HG02759 (cell line): Measurements from ENCODE around the gene STARD4.

ENCODE experiments used
- ATAC-seq: cut with Tn5 transposase; IDR thresholded peaks from one replicate; pipeline ENCODE4 v1.9.1; 2021; ENCODE audit warnings: mild to moderate bottlenecking, moderate library complexity; ENCODE audit not compliant: unreplicated experiment

STARD4 gene

DNA sequence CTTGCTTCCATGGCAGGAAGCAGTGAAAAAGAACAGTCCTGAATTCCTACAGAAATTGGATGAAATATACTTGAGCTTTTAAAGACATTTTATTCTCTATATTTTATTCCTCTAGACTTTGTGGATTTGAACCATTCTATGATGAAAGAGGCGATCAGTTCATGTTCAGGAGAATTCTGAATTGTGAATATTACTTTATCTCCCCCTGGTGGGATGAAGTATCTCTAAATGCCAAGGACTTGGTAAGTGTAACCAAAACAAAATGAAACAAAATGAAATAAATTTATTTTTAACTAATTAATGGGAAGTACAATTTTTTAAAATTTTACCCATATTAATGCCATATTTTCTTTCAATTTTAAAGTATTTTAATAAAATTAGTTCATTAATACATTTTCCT, 34.1 kb downstream of the STARD4 start:
- ATAC-seq, result no peak

- peak; percentile 74 for ATAC-seq
Observed at GRCh38 chr5:111472579-111472978, 39.8 kb downstream of the STARD4 start.

DNA sequence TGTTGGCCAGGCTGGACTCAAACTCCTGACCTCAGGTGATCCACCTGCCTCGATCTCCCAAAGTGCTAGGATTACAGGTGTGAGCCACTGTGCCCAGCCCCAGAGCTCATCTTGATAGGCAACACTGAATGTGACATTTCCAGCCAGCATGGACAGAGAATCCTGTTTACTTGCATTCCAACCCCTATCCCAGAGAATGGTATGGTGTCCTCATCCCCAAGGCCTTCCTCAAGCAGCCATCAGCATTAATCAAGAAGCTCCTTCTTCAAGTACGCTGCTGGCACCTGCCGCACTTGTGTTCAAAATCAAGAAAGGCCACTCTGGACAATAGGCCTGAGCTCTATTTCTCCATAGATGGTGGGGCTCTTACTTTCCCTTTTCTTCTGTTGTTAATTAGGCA, 40.2 kb downstream of the STARD4 start:
- peak; percentile 16 for ATAC-seq

DNA sequence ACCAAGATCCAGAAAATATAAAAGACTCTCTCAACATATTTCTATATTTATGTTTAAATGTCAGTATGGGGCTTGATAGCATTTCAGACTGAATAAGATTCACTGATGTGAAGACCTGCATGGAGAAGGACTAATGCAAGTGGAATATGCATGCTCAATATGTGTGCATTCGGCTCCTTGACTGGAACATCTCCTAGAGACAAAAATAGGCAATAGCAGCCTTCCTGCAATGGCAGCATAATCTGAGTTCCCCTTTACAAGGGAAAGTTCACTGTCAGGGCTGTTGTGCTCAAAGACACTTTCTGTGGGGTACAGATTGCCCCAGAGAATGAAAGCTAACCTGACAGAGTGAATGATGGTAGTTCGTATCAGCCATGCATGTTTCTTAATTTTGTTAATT, 42.4 kb downstream of the STARD4 start:
- ATAC-seq, result no peak

DNA sequence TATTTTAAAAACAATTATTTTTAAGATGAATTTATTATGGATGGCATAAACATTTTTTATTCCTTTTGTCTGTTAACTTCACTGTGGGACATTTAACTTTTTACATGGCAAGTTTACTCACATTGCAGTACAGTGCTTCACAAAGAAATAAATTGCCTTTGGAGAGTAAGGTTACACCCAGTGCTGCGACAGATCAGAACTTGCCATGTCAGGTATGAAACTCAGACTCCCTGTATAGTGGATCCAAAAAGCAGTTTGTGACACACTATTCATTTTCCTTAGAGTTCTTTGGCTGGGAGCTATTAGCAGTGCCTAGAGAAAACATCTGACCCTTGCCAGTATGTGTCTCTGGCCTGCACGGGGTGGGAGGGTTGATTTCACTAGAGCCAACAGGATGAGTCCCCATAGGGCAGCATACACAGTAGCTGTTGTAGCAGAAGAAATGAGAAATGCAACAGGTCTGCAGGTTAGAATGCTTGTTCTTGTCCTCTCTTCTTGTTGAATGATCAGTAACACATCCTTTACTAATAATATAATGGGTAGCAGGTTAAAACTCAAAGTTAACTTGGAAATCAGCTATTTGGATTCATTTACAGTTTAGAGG, 42.9 kb downstream of the STARD4 start:
- ATAC-seq, result no peak

GRCh38 chr5:111463311-111463710, 49.0 kb downstream of the STARD4 start:
- ATAC-seq, result no peak

GRCh38 chr5:111461934-111462333, 50.4 kb downstream of the STARD4 start:
- no peak for ATAC-seq

DNA sequence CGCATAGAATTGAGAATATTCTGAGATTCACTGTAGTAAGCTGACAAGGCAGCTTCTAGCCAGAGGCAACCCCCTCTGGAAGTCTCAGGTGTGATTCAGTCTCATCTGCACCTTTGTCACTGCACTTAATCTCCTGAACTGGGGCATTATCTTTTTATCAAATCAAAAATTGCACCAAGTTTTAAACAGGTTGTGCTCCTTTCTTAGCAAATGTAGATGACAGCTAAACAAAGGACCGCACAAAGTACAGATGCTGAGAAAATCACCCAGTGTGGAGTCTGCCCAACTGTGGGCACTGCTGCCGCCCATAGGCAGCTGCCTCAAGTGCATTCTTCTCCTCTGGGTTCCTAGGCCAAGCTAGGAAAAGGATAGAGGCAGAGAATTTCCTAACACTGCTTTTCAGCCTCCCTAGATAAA, 51.1 kb downstream of the STARD4 start:
- ATAC-seq, result peak; percentile 57

DNA sequence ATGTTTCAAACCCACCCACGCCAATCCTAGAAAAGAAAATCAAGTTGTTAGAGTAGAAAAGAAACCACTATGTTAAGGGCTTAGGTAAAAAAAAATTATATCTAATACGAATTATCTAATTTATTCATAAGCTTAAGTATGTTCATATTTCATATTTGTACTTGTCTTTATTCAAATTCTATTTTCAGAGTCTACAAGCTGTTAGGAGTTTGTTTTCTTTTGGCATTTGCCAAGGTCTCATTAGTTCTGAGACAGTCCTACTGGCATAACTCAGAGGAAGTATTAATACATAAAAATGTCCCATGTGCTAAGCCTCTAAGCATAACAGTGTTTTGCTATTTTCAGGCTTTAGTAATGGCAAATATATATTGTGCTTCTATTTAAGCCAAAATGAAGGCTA, 57.6 kb downstream of the STARD4 start:
- ATAC-seq, result no peak

- ATAC-seq, result no peak
Observed at GRCh38 chr5:111454198-111454622, 58.1 kb downstream of the STARD4 start.

- ATAC-seq, result no peak
Observed at GRCh38 chr5:111453747-111454146, 58.6 kb downstream of the STARD4 start.

- no peak for ATAC-seq
Observed at GRCh38 chr5:111453295-111453694, 59.0 kb downstream of the STARD4 start.

GRCh38 chr5:111447822-111448221, 64.5 kb downstream of the STARD4 start:
- no peak for ATAC-seq

- no peak for ATAC-seq
Observed at GRCh38 chr5:111447099-111447498, 65.2 kb downstream of the STARD4 start.
